NOMO-1 (cell line): Measurements from ENCODE around the gene PLEKHA6.
"Not testable (repeated sequence)": the region's sequence is repeated elsewhere in the genome, so short reads cannot be mapped to it uniquely, and the experiment has no call there.

Experiments used
- DNase-seq, 2 experiments: peaks; one replicate each; lab custom pipeline; 2025; ENCODE audit not compliant: unreplicated experiment in 2 of 2; lab: John Stamatoyannopoulos, UW

PLEKHA6 gene

GRCh38 chr1:204249736-204250427, 109.8 kb downstream of the PLEKHA6 start:
- DNase-seq, result no peak

- no peak for DNase-seq
Measured at GRCh38 chr1:204248954-204249353, 110.8 kb downstream of the PLEKHA6 start.

GRCh38 chr1:204246876-204247275, 112.9 kb downstream of the PLEKHA6 start:
- DNase-seq, result no peak

- DNase-seq, result no peak
Measured at GRCh38 chr1:204242920-204243319, 116.8 kb downstream of the PLEKHA6 start.

GRCh38 chr1:204241914-204242313, 117.8 kb downstream of the PLEKHA6 start:
- DNase-seq, result no peak

GRCh38 chr1:204241050-204241449, 118.7 kb downstream of the PLEKHA6 start:
- peak in 1 of 2 experiments; percentile 19 for DNase-seq

GRCh38 chr1:204240233-204240632, 119.5 kb downstream of the PLEKHA6 start:
- DNase-seq, result no peak

- not testable (repeated sequence) for DNase-seq
Measured at GRCh38 chr1:204239401-204239800, 120.3 kb downstream of the PLEKHA6 start.

GRCh38 chr1:204238520-204238919, 121.2 kb downstream of the PLEKHA6 start:
- DNase-seq, result not testable (repeated sequence)

- not testable (repeated sequence) for DNase-seq
Measured at GRCh38 chr1:204237515-204237914, 122.2 kb downstream of the PLEKHA6 start.

- no peak for DNase-seq
Measured at GRCh38 chr1:204232526-204232925, 127.2 kb downstream of the PLEKHA6 start.

- no peak for DNase-seq
Measured at GRCh38 chr1:204230211-204230610, 129.5 kb downstream of the PLEKHA6 start.

- DNase-seq, result no peak
Measured at GRCh38 chr1:204228896-204229295, 130.8 kb downstream of the PLEKHA6 start.

- no peak for DNase-seq
Measured at GRCh38 chr1:204227996-204228785, 131.5 kb downstream of the PLEKHA6 start.

- DNase-seq, result no peak
Measured at GRCh38 chr1:204227351-204227750, 132.4 kb downstream of the PLEKHA6 start.

- DNase-seq, result peak; percentile 54 to 55
Measured at GRCh38 chr1:204225841-204226735, 133.6 kb downstream of the PLEKHA6 start.

GRCh38 chr1:204224655-204225054, 135.1 kb downstream of the PLEKHA6 start:
- no peak for DNase-seq

GRCh38 chr1:204223129-204223860, 136.4 kb downstream of the PLEKHA6 start:
- DNase-seq, result no peak

GRCh38 chr1:204222764-204223055, 137.0 kb downstream of the PLEKHA6 start:
- no peak for DNase-seq

- DNase-seq, result no peak
Measured at GRCh38 chr1:204222006-204222763, 137.5 kb downstream of the PLEKHA6 start.
